HepG2 (cell line): ENCODE data around the gene PLB1. TPM values are rescaled to one million over a fixed set of nuclear protein-coding genes. Genes with fewer than 3 reads are reported as not detected.
A peak's percentile ranks its signal among the peaks of the same experiment; 100 is the strongest.

Source experiments
- CHCHD3 ChIP-seq: sonication (generic); formaldehyde crosslinking; IDR thresholded peaks from 2 replicates; pipeline ENCODE4 v1.8.0; 2022; ENCODE audit warnings: mild to moderate bottlenecking, missing genetic modification reagents, moderate library complexity
- DR1 ChIP-seq: sonication (generic); formaldehyde crosslinking; IDR thresholded peaks from 2 replicates; pipeline ENCODE4 v1.8.0; 2021; ENCODE audit warnings: mild to moderate bottlenecking, missing genetic modification reagents, inconsistent platforms
- EEA1 ChIP-seq: sonication (generic); formaldehyde crosslinking; IDR thresholded peaks from 2 replicates; pipeline ENCODE4 v1.5.1; 2020; ENCODE audit warnings: mild to moderate bottlenecking, missing genetic modification reagents, borderline replicate concordance
- ELF4 ChIP-seq: sonication (generic); formaldehyde crosslinking; IDR thresholded peaks from 2 replicates; pipeline ENCODE4 v1.5.0; 2020; ENCODE audit warnings: missing genetic modification reagents, mild to moderate bottlenecking, moderate library complexity, borderline replicate concordance
- ERF ChIP-seq: IDR thresholded peaks from 2 replicates; pipeline ENCODE4 v1.6.1; 2018; ENCODE audit warnings: missing biosample characterization, missing genetic modification reagents
- ISX ChIP-seq: sonication (generic); formaldehyde crosslinking; conservative IDR thresholded peaks from 2 replicates; pipeline ENCODE4 v1.5.0; 2020; ENCODE audit warnings: missing genetic modification reagents
- MIER3 ChIP-seq: IDR thresholded peaks from 2 replicates; pipeline ENCODE4 v1.6.1; 2016; ENCODE audit warnings: missing compliant biosample characterization, borderline replicate concordance
- PAWR ChIP-seq: sonication (generic); formaldehyde crosslinking; IDR thresholded peaks from 2 replicates; pipeline ENCODE4 v1.4.0; 2020; ENCODE audit warnings: missing genetic modification reagents, mild to moderate bottlenecking, borderline replicate concordance
- PREB ChIP-seq: sonication (generic); formaldehyde crosslinking; IDR thresholded peaks from 2 replicates; pipeline ENCODE4 v1.4.0; 2020; ENCODE audit warnings: missing genetic modification reagents
- RXRB ChIP-seq: IDR thresholded peaks from 2 replicates; pipeline ENCODE4 v1.6.1; 2016; ENCODE audit warnings: borderline replicate concordance, missing genetic modification reagents, missing compliant biosample characterization
- SNAPC2 ChIP-seq: sonication (generic); formaldehyde crosslinking; IDR thresholded peaks from 2 replicates; pipeline ENCODE4 v1.8.1; 2022; ENCODE audit warnings: mild to moderate bottlenecking, missing genetic modification reagents
- XRCC5 ChIP-seq: fragments of 200-400 bp; formaldehyde crosslinking; optimal IDR thresholded peaks from 2 replicates; pipeline ENCODE3; 2017; ENCODE audit warnings: mild to moderate bottlenecking, low read length
- YEATS4 ChIP-seq: sonication (generic); formaldehyde crosslinking; IDR thresholded peaks from 2 replicates; pipeline ENCODE4 v1.4.0; 2020; ENCODE audit warnings: missing genetic modification reagents, borderline replicate concordance
- ZKSCAN8 ChIP-seq: IDR thresholded peaks from 2 replicates; pipeline ENCODE4 v1.6.1; 2016; ENCODE audit warnings: borderline replicate concordance, missing genetic modification reagents, missing compliant biosample characterization
- ZNF124 ChIP-seq: sonication (generic); formaldehyde crosslinking; IDR thresholded peaks from 2 replicates; pipeline ENCODE4 v1.4.0; 2020; ENCODE audit warnings: missing genetic modification reagents
- ZNF274 ChIP-seq: sonication (generic); formaldehyde crosslinking; IDR thresholded peaks from 2 replicates; pipeline ENCODE4 v1.5.1; 2020; ENCODE audit warnings: mild to moderate bottlenecking, missing genetic modification reagents
- ZNF547 ChIP-seq: sonication (generic); formaldehyde crosslinking; IDR thresholded peaks from 2 replicates; pipeline ENCODE4 v1.5.1; 2020; ENCODE audit warnings: mild to moderate bottlenecking, missing genetic modification reagents
- ZNF570 ChIP-seq: sonication (generic); formaldehyde crosslinking; IDR thresholded peaks from 2 replicates; pipeline ENCODE4 v1.4.0; 2020; ENCODE audit warnings: mild to moderate bottlenecking, missing genetic modification reagents, borderline replicate concordance
- ZNF598 ChIP-seq: sonication (generic); formaldehyde crosslinking; IDR thresholded peaks from 2 replicates; pipeline ENCODE4 v1.5.1; 2020; ENCODE audit warnings: mild to moderate bottlenecking, missing genetic modification reagents, borderline replicate concordance
- ZNF619 ChIP-seq: sonication (generic); formaldehyde crosslinking; IDR thresholded peaks from 2 replicates; pipeline ENCODE4 v1.4.0; 2020; ENCODE audit warnings: mild to moderate bottlenecking, missing genetic modification reagents
- ZNF672 ChIP-seq: sonication (generic); formaldehyde crosslinking; IDR thresholded peaks from 2 replicates; pipeline ENCODE4 v1.8.1; 2022; ENCODE audit warnings: missing genetic modification reagents
- polyA plus RNA-seq, 8 experiments: library from polyadenylated mRNA; depleted of rRNA in 3 of 8; stranded (reverse) in 7 of 8; unstranded in 1 of 8; fragments of >200 nt; fragmentation: Illumina TruSeq in 4 of 8; extraction: Trizol in 4 of 8; gene quantifications; 2 replicates each; pipeline versions ENCODE4 v1.2.1 to v1.2.3, GENCODE V29; 2011 to 2016; ENCODE audit warnings: low read depth in 4 of 8, missing spikeins in 1 of 8, mixed read lengths in 1 of 8; ENCODE audit not compliant: insufficient read depth in 1 of 8
- total RNA-seq, 5 experiments: library from RNA; depleted of rRNA; stranded (reverse); fragments of >200 nt; fragmentation: Illumina TruSeq; extraction: Trizol; gene quantifications; 2 replicates each; pipeline ENCODE4 v1.2.3, GENCODE V29; 2016; ENCODE audit warnings: low read depth in 1 of 5
- TF ChIP-seq, protein P1 (sequence below): sonication (generic); formaldehyde crosslinking; IDR thresholded peaks from 2 replicates; pipeline ENCODE4 v1.4.0; 2020; ENCODE audit warnings: missing genetic modification reagents
- TF ChIP-seq, protein P2 (sequence below): sonication (generic); formaldehyde crosslinking; IDR thresholded peaks from 2 replicates; pipeline ENCODE4 v1.8.1; 2023; ENCODE audit warnings: missing genetic modification reagents, inconsistent platforms, borderline replicate concordance

PLB1 gene
- total and polyA plus RNA-seq, 2 of the 13 experiments (the other 11 are each of a cell fraction or from before 2014, with no cell fraction given): 0.20 to 1.8 TPM

DNA sequence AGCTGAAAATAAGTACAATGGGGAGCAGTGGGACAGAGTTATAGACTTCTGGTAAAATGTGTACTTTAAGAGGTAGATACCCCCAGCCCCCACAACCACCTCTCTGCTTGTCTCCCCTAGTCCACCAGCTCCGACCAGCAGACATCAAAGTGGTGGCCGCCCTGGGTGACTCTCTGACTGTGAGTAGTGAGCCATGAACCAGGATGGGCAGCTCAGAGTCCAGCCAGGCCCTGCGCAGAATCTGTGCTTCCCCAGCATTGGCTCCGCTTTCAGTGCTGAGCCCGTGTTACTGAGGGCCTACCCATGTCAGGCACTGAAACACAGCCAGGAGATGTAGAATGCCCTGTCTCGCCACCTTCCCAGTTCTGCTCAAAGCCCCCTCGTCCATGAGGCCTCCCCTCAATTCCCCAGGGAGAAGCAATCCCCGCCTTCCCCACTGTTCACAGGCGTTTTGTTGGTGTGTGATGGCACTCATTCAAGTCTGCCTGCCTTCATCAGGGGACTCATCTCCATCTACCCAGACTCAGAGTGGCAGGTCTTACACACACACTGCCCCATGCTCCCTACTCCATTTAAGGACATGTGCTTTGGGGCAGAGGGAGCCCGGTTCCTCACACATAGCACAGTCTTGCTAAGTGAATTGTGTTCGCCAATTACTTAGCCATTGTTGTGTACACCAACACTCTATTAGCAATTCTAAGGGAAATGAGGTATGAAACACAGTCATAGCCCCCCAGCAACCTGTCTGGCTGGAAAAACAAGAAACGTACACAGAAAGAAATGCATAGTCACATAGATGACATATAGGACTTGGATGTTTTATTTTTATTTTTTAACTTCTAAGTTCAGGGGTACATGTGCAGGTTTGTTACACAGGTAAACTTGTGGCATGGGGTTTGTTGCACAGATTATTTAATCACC, 122.6 kb downstream of the PLB1 start (continued):
- TF ChIP-seq, protein P1, sequence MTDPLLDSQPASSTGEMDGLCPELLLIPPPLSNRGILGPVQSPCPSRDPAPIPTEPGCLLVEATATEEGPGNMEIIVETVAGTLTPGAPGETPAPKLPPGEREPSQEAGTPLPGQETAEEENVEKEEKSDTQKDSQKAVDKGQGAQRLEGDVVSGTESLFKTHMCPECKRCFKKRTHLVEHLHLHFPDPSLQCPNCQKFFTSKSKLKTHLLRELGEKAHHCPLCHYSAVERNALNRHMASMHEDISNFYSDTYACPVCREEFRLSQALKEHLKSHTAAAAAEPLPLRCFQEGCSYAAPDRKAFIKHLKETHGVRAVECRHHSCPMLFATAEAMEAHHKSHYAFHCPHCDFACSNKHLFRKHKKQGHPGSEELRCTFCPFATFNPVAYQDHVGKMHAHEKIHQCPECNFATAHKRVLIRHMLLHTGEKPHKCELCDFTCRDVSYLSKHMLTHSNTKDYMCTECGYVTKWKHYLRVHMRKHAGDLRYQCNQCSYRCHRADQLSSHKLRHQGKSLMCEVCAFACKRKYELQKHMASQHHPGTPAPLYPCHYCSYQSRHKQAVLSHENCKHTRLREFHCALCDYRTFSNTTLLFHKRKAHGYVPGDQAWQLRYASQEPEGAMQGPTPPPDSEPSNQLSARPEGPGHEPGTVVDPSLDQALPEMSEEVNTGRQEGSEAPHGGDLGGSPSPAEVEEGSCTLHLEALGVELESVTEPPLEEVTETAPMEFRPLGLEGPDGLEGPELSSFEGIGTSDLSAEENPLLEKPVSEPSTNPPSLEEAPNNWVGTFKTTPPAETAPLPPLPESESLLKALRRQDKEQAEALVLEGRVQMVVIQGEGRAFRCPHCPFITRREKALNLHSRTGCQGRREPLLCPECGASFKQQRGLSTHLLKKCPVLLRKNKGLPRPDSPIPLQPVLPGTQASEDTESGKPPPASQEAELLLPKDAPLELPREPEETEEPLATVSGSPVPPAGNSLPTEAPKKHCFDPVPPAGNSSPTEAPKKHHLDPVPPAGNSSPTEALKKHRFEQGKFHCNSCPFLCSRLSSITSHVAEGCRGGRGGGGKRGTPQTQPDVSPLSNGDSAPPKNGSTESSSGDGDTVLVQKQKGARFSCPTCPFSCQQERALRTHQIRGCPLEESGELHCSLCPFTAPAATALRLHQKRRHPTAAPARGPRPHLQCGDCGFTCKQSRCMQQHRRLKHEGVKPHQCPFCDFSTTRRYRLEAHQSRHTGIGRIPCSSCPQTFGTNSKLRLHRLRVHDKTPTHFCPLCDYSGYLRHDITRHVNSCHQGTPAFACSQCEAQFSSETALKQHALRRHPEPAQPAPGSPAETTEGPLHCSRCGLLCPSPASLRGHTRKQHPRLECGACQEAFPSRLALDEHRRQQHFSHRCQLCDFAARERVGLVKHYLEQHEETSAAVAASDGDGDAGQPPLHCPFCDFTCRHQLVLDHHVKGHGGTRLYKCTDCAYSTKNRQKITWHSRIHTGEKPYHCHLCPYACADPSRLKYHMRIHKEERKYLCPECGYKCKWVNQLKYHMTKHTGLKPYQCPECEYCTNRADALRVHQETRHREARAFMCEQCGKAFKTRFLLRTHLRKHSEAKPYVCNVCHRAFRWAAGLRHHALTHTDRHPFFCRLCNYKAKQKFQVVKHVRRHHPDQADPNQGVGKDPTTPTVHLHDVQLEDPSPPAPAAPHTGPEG: no peak
- no peak for TF ChIP-seq ERF (CRISPR knock-in tag)
- TF ChIP-seq ZNF547 (CRISPR knock-in tag): no peak
- no peak for TF ChIP-seq ZNF570 (CRISPR knock-in tag)
- no peak for TF ChIP-seq ISX (CRISPR knock-in tag)
- peak; percentile 16; the same call in 1 of the 2 replicates for TF ChIP-seq RXRB (CRISPR knock-in tag)
- no peak for TF ChIP-seq YEATS4 (CRISPR knock-in tag)
- TF ChIP-seq ZKSCAN8 (CRISPR knock-in tag): no peak
- TF ChIP-seq DR1 (CRISPR knock-in tag): no peak
- TF ChIP-seq, protein P2, sequence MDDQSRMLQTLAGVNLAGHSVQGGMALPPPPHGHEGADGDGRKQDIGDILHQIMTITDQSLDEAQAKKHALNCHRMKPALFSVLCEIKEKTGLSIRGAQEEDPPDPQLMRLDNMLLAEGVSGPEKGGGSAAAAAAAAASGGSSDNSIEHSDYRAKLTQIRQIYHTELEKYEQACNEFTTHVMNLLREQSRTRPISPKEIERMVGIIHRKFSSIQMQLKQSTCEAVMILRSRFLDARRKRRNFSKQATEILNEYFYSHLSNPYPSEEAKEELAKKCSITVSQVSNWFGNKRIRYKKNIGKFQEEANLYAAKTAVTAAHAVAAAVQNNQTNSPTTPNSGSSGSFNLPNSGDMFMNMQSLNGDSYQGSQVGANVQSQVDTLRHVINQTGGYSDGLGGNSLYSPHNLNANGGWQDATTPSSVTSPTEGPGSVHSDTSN (CRISPR knock-in tag): no peak
- TF ChIP-seq XRCC5: peak; percentile 37
- TF ChIP-seq ZNF672 (CRISPR knock-in tag): no peak
- TF ChIP-seq PREB (CRISPR knock-in tag): no peak
- 0 out of 2 replicates have a peak, but pooled peaks have one; percentile 53 for TF ChIP-seq ZNF274 (CRISPR knock-in tag)
- TF ChIP-seq MIER3 (CRISPR knock-in tag): no peak
- TF ChIP-seq ZNF619 (CRISPR knock-in tag): no peak
- no peak for TF ChIP-seq CHCHD3 (CRISPR knock-in tag)
- no peak for TF ChIP-seq ZNF598 (CRISPR knock-in tag)
- TF ChIP-seq ELF4 (CRISPR knock-in tag): no peak
- TF ChIP-seq ZNF124 (CRISPR knock-in tag): no peak
- TF ChIP-seq SNAPC2 (CRISPR knock-in tag): no peak
- TF ChIP-seq PAWR (CRISPR knock-in tag): no peak
- no peak for TF ChIP-seq EEA1 (CRISPR knock-in tag)
